DND-41 (cell line): ENCODE data around the gene APC2.

Source experiments
- CTCF ChIP-seq: IDR thresholded peaks from 2 replicates; pipeline ENCODE4 v1.5.1; 2012; ENCODE audit warnings: borderline replicate concordance, low read length, moderate library complexity, mild to moderate bottlenecking; ENCODE audit not compliant: poor library complexity, severe bottlenecking; ENCODE audit errors: extremely low read depth
- EZH2 ChIP-seq: IDR thresholded peaks from 3 replicates; pipeline ENCODE4 v1.6.1; 2012; ENCODE audit warnings: borderline replicate concordance, low read depth, mild to moderate bottlenecking, moderate library complexity, low read length, inconsistent platforms; ENCODE audit not compliant: severe bottlenecking

- TF ChIP-seq EZH2 (no peak), CTCF (no peak)
Measured at GRCh38 chr19:1511318-1512317, 61.7 kb downstream of the APC2 start.
